EH (cell line): Measurements from ENCODE around the gene DEFB131B.
"Not testable (repeated sequence)": the region's sequence is repeated elsewhere in the genome, so short reads cannot be mapped to it uniquely, and the experiment has no call there.

ENCODE experiments used
- DNase-seq: peaks from one replicate; pipeline ENCODE4 v3.0.0-alpha.2; 2015; ENCODE audit warnings: low read depth

The DEFB131B gene

GRCh38 chr11:71911321-71911985 is 33.2 kb downstream of the DEFB131B start:
- peak; percentile 7 for DNase-seq

GRCh38 chr11:71911986-71912340 is 33.7 kb downstream of the DEFB131B start:
- DNase-seq, result not testable (repeated sequence)

- peak; percentile 80 for DNase-seq
Observed at GRCh38 chr11:71913756-71914526, 35.7 kb downstream of the DEFB131B start.

- DNase-seq, result no peak
Observed at GRCh38 chr11:71914617-71915189, 36.5 kb downstream of the DEFB131B start.

GRCh38 chr11:71917646-71918140 is 39.4 kb downstream of the DEFB131B start:
- DNase-seq, result peak; percentile 37

GRCh38 chr11:71927820-71928736 is 49.8 kb downstream of the DEFB131B start, which contains the start of gene XNDC1N:
Gene XNDC1N, minus strand, starts transcription at chr11:71928594. Its CDS starts 5,241 bp downstream, at chr11:71923353.
- peak; percentile 90 for DNase-seq

GRCh38 chr11:71928737-71929443 is 50.6 kb downstream of the DEFB131B start, which contains the start of gene RNF121:
Gene RNF121, plus strand, starts transcription at chr11:71929046. Its CDS starts 16 bp downstream, at chr11:71929062.
- peak; percentile 95 for DNase-seq

GRCh38 chr11:71929491-71929890 is 51.2 kb downstream of the DEFB131B start:
- DNase-seq, result no peak

- no peak for DNase-seq
Observed at GRCh38 chr11:71930556-71931244, 52.4 kb downstream of the DEFB131B start.

GRCh38 chr11:71931245-71931602 is 53.0 kb downstream of the DEFB131B start:
- no peak for DNase-seq

- DNase-seq, result no peak
Observed at GRCh38 chr11:71933141-71933933, 55.1 kb downstream of the DEFB131B start.
